ENCODE results near the gene ATP23.

ATP23 gene, protein sequence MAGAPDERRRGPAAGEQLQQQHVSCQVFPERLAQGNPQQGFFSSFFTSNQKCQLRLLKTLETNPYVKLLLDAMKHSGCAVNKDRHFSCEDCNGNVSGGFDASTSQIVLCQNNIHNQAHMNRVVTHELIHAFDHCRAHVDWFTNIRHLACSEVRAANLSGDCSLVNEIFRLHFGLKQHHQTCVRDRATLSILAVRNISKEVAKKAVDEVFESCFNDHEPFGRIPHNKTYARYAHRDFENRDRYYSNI

DNA sequence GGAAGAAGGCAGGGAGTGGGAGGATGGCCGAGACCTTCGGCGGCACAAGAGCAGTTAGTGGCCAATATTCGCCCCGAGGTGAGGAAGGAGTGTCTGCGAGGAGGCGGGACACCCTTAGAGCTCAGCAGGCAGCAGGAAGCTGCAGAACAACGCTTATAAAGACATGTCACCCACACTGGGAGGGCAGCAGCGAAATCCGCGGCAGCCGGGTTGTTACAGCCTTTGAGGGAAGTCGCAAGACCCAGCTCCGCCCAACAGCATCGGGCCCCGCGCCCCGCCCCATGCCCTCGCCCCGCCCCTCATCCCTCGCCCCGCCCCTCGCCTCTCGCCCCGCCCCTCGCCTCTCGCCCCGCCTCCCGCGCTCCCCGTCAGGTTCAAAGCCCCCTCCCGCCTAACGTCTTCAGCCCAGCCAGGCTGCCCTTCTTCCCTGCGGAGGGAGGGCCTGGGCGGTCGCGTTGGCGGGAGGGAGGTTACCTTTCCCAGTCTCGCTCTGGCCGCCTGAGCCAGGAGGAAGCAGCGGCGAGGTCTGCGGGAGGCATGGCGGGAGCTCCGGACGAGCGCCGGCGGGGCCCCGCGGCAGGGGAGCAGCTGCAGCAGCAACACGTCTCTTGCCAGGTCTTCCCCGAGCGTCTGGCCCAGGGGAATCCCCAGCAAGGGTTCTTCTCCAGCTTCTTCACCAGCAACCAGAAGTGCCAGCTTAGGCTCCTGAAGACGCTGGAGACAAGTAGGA lies at the start of gene ATP23:
TSS of gene ATP23 (plus strand) at position 403 of the 730 bp plus-strand sequence. CDS start at position 538, 135 bp downstream.
- DNase-seq, result peak; percentile 98

DNA sequence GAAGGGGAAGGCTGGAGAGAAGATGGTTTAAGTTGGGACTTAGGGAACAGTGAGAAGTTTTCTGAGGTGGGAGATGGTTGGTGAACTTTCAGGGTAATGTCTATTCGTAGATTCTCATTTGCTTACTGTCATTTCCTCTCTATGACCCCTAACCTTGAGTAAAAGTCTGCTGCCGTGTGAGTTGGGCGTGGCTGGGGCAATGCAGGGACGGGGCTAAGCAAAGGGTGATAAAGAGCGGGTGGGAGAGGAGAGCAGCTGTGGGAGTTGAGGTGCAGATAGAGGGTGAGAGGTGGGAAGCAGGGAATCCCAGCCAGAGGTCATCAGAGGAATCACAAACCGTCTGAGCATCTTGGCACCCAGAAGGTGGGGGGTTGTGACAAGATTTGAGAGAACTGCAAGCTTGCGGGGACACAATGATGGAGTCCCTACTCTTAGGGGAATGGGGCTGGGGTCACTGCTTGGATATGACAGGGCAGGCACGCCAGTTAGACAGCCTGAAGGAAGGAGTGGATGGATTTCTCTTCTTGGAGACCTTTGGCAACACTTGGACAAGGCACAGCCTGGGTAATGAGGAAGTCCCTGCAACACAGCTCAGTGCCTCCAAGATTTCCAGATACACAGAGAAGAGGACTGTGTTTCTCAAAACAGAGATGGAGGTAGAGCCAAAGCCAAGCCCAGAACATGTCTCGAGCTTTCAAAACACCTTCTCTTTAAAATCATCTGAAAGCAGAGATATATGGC lies 49.0 kb upstream of the ATP23 start:
- DNase-seq, result peak; percentile 17

DNA sequence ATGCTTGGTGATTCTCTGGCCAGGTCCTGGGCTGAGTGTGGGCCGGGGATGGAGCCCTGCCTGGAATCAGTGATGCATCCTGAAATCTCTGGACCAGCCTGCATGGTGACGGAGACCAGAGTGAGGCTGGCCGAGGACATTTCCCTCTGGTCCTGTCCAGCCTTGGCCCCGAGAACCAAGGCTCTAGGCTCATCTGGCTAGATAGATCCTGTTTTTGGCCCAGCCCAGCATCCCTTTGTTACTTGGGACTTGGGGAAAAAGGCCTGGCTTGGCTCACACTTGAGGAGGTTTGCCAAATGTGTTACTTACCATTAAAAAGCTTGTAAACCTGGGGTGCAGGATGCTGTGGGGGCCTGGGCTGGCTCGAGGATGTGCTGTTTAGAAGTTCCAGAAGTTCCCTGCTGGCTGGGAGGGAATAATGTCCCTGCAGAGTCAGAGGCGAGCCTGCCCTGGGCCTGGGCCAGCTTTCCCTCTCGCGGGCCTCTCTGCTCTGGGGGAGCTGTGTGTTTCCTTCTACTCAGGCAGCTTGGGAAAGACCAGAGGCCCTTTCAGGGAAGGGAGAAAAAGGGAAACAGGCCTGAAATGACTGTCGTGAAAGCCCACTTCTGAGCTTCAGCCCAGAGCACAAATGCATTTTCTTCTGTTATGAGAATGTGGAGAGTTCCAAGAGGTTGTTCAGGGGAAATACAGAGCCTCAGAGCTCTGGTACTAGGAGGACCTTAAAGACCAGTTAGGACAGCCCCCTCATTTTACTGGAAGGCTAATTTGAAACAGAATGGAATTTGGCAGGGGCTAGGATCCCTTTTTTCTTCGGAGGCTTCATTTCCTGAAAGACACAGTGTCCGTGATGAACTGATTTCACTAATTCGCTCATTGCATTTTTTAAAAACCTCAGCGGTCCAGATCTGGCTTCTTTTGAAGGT lies 47.7 kb upstream of the ATP23 start:
- DNase-seq, result peak; percentile 25

DNA sequence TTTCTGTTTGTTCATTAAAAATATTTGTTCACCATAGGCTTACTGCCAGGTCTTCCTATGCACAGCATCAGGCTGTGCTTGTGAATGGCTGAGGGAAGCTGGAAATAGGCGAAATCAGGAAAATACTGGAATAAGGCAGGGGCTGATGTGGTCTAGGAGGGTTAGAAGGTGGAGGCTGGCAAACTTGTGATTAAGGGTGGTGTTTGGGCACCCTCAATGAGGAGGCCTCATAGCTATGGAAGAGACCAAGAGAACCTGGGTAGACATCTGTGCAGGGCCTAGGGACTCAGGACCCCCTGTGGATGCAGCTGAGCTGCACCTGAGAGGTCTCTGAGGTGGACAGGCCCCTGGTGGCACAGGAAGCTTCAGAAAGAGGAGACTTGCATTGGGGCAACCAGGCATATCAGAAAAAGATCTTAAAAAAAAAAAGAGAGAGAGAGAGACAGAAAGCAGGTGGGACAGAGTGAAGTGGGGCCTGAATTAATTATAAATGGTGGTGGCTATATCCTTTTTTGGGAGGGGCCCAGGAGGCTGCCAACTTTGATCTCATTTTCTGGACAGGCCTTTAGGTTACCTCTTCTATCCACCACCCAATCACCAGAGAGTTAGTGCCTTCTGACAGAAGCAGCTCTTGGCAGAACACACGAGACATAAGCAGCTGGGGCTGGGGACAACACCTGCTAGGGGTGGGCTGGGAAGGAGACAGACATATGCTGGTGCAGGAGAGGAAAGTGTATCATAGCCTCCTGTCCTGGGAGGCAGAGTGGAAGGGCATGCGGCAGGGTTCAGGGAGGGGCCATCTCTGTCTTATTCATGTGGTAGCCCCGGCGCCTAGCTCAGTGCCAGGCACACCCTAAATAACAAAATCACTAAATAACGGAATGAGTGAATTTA lies 46.7 kb upstream of the ATP23 start:
- no peak for DNase-seq

DNA sequence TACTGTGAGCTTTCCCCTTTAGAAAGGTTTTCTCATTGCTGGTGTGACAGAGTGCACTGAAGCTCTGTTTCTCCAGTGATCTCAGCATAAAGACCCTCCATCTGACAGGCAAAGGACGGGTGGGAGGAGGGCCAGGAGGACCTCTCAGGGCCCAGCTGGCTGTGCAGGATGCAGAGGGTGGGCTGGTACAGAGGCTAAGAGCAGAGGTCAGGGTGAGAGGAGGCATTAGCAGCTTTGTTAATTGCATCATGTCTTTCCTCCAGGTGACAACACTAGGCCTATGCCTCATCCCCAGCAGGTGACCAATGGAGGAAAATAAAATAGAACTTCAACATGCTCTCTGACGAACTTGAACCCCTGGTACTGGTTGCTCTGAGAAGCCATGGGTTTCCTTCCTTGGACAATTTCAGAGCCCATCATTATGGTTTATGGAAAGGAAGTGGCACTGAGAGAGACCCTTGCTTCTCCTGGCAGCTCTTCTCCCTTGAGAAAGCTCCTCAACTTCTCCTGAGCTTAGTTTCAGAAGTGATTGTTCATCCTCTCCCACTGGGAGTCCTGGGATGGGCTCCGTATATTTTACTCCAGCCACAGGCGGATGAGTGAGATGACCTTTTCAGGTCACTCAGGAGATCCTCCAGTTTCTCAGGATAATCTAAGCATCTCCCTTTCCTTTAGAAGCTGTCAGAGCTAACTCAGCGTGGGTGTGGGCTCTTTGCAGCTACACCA lies 45.8 kb upstream of the ATP23 start:
- DNase-seq, result no peak

DNA sequence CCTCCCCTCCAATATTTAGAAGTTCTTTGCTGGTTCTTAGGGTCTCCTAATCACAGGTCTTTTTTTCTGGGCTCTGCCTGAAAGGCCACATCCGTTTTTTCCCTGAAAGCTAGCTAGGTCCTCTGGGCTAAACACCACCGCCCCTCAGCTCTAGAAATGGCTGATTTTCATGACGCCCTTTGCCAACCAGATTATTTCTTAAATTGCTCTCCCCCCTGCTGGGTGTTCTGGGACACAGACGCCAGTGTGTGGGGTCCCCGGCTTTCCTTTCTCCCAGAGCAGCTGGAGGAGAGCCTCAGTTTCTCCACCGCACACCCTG lies 45.3 kb upstream of the ATP23 start:
- DNase-seq, result peak; percentile 29

DNA sequence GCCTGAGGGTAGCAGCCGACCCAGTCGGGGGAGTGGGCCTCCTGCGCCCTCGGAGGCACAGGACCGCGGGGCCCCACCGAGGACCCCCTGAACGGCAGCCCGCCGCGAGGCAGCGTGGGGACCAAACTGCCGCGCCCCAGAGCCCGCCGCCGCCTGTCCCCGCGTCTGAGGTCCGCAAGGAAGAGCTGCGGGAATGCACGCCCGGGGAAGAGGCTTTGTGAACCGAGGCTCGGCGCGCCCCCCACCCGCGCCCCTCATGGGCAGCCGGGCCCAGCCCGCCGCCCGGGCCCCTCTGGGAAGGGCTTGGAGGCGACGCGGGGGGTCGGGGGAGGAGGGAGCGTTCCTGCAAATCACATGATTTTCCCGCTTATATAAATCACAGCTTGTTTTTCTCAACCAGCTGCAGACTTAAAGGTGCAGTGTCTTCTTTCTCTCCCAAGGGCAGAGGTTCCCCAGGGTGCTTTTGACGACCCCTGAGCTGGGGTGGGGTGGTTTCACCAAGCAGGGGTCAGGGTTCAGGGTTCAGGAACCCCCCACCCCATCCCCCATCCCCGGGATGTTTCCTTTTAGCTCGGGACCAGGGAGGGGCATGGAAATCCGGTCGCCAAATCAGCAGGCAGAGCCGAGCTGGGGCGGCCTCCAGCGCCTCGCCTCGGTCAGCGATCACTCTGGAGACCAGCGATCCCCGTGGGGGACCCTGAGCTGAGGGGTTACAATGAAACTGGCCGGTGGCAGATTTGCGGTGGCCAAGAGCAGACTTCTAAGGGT lies 44.7 kb upstream of the ATP23 start:
- DNase-seq, result peak; percentile 12

DNA sequence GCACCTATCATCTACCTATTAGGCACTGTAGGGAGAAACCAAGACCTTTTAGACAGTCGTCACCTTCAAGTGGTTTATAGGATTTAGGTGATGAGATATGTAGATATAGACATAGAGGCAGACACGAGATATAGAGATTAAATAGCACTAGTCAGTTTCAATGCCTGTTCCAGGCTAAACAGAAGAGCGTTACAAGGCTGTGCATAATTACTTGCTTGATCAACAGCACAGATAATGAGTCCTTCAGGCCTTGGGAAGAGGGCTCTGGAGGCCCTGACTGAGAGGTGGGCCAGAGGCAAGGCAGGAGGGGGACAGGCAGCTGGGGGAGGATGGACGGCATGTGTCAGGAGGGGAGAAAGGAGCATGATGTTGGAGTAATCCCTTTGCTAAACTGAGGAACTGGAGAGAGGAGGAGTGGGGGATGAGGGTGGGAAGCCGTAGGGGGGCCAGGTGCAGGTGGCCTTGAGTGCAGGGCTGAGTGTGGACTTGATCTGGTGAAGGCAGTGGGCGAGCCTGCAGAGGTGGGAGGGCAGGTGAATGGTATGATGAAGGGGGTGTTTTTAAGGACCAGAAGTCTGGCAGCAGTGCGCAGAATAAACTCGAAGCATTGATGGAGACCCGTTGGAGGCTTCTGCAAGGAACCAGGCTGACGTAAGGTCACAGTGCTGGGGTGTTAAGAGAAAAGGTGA lies 43.9 kb upstream of the ATP23 start:
- no peak for DNase-seq

DNA sequence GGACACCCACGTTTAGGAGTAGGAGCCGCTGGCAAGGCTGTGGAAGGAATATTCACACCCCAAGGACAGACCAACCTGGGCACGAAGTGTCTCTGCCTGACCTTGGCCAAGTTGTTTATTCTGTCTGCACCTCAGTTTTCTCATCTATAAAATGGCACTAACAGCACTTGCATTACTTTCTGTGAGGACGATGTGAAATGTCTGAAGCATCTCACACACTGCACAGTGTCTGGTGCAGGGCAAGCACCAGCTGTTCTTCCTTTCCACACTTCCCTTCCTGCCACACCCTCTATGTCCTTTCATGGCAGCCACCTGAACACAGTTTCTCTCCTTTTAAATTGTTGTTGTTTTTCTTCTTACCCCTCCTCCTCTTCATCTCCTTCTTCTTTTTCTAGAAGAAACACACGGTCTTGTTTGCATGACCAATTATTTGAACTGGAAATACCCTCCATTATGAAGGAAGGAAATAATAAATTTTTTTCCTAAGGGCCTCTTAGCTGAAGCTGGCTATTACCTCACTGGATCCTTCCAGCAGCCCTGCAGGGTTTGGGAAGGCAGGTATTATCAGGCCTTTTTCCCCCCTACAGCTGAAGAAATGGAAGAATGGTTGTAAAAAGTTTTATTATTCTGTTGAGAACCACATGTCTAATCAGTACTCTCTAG lies 42.9 kb upstream of the ATP23 start:
- DNase-seq, result peak; percentile 28

DNA sequence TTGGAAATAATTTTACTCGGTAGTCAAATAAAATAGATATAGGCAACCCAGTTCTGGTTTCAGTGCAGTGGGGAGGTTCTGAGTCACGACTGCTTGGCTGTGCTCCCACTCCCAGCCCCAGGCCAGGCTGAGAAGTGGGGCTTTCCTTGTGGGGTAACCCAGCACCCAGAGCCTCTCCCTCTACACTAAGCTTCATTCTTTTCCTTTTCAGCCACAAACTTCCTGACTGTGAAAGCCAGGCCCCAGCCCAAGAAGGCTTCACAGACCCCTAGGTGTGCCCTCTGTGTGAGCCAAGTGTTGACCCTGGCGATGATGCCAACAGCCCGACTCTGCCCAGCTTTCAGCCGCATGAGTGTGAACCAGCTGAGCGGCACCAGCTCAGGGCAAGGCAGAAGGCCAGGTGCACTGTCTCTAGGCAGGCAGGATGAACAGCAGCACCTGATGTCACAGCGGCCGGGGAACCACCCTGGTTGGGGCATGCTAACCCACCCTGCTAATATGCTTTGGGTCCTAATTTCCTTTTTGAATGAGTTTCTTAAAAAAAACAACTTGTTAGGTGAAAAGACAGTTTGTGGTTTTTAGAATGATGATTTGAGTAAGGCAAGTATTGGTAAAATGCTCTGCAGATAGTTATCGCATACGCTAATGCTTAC lies 42.2 kb upstream of the ATP23 start:
- peak; percentile 36 for DNase-seq

DNA sequence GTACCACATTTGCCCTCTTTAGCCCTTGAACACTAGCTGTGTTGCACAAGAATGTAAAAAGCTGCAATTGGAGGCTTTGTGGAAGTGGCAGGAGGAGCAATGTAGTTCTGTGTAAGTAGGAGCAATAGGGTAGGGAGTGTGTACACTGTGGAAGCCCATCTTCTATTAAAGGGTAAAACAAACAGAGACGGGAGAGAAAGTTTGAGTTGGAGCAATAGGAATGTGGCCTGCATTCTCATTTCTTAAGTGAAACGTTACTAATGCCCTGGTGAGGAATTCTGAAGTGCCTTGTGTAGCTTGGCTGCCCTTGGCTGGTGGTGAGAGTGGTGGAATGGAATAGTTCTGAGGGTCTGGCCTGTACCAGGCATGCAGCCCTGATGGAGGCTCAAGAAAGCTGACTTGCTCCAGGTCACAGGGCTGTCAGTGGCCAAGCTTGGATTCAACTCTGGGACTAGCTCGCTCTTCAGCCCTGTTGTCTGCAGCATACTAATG lies 38.8 kb upstream of the ATP23 start:
- peak; percentile 13 for DNase-seq

DNA sequence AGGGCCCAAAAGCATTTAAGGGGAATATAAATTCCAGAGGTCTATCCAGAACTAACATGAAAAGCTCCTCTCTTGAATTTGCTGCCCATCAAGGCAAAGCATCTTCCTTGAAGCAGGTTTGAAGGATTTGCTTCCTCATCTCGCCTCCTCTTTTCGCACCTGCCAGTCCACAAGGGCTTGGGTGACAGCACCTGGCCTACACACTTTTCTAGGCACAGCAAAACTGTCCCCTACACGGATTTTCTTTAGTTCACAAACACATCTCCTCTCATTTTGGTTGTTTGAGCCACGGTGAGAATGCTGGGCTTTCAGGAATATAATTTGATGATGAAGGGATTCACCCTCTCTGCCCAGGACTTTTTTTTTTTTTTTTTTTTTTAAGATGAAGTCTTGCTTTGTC lies 36.9 kb upstream of the ATP23 start:
- no peak for DNase-seq

DNA sequence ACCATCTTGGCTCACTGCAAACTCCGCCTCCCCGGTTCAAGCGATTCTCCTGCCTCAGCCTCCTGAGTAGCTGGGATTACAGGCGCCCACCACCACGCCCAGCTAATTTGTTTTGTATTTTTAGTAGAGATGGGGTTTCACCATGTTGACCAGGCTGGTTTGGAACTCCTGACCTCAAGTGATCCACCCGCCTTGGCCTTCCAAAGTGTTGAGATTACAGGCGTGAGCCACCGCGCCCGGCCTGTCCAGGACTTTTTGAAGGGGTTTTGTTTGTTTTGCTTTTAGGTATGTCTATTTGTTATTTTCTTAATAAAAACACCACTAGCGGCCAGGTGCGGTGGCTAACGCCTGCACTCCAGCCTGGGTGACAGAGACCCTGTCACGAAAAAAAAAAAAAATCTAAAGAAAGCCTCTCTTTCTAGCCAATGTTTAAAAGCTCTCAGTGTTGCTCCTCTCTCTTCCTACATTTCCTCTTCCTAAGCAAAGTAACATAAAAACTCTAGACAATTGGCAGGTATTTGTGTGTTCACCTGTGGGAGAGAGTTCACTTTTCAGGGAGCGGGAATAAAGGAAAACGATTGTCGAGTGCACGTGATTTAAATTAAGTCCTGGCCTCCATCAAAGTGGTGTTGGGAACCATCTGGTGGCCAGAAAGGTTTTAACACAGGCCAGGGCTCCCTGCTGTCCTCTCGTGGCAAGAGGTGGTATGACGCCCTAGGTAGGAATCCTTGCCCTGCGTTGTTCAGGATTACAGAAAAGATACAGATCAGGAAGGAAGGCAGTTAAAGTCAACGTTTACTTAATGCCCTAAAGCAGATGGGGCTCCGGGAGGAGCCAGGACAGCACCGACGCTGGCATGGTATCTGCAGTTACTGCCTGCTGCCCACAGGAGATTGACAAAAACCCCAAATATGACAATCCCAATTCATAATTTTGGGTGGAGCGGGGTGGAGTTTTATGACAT lies 36.2 kb upstream of the ATP23 start:
- DNase-seq, result peak; percentile 93

DNA sequence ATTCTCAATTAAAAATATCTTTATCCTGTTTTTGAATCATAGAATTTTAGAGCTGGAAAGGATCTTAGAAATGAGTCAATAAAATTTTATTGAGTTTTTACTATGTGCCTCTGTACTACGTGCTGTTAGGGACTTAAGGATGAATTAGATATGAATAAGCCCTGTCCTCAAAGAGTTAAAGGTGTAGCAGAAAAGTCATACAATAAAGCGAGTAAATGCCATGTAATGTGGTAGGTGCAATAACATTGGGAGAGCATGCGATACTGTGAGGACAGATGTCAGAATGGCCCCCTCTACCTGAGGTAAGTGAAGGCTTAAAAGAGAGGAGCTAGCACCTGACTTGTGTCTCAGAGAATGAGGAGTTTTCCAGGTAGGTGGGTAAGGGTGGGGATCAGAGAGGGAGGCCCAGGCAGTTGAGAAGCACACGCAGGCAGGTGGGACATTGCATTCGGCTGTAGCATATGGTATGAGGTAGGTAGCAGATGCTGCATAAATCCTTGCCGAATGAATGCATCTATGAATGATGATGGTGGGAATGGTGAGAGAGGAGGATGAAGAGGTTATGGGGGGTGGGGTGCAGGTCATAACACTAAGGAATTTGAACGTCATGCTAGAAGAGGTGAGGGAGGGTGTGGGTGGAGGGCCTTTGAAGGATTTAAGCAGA lies 35.4 kb upstream of the ATP23 start:
- DNase-seq, result no peak

DNA sequence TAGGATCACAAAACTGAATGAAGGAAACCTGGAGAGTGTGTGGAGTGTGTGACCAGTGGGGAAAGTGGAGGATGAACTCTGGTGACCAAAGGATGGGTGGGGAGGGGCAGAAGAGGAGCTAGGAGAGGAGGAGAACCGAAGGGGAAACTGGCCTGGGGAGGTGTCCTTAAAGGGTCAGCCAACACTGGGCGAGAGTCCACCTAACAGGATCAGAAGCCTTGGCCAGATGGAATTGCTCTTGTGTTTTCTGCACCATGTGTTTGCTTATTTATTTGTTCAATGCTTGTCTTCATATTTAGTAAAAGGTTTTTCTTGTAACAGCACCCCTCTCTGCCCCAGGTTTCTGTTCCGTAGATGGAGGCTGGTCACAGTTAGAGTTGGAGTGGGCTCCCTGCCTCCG lies 34.5 kb upstream of the ATP23 start:
- no peak for DNase-seq

DNA sequence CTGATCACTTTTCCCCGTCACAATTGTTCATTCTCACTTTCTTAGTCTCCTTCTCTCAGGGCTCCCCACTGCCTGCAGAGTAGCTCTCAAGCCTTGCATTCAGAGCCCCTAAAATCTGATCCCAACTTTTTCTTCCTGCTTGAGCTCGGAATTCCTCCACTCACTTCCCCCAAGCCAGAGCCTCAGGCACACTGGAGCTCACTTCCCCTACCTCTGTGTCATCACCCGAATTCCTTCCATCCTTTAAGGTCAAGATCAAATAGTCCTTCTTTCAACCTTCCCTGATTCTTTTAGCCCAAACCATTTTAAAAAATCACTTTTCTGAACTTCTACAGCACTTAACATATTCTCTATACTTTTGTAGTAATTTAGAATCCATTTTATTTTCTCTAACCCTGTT lies 34.1 kb upstream of the ATP23 start:
- no peak for DNase-seq

DNA sequence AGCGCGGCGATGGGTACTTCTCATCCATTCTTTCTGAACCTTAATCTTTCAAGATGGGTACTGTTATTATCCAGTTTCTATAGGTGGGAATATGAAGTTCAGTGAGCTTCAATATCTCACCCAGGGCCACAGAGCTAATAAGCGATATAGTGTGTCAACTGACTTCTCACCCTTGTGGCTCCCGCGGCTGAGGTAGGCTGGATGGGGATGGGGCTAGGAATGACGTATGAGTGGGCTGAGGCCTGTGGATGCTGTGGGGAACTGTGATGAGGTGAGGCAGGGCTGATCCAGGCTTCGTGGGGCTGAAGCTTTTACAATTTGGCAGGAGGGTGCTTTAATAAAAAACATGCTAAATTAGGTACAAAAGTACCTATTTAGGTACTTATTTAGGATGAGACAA lies 32.9 kb upstream of the ATP23 start:
- no peak for DNase-seq

Measured in hematopoietic multipotent progenitor cell treated with erythropoietin and hydrocortisone succinate and interleukin-3 and kit ligand, for 4 days (in vitro differentiated cells).